Stimulated activated CD8-positive, alpha-beta memory T cell treated with anti-CD3 and anti-CD28 coated beads, Interleukin-15, amount 100 ng/mL, for 1 hour (primary cell): ENCODE measurements around the gene ADAMTSL1.

ENCODE experiments used
- DNase-seq: peaks from one replicate; pipeline ENCODE4 v3.0.0-alpha.2; 2020; ENCODE audit warnings: low read depth

The ADAMTSL1 gene

GRCh38 chr9:18606281-18606680, 132.3 kb downstream of the ADAMTSL1 start:
- DNase-seq: no peak

GRCh38 chr9:18606846-18607245, 132.9 kb downstream of the ADAMTSL1 start:
- DNase-seq: no peak

GRCh38 chr9:18608371-18608770, 134.4 kb downstream of the ADAMTSL1 start:
- no peak for DNase-seq

- DNase-seq: no peak
Observed at GRCh38 chr9:18610956-18611355, 137.0 kb downstream of the ADAMTSL1 start.

- DNase-seq: no peak
Observed at GRCh38 chr9:18611971-18612370, 138.0 kb downstream of the ADAMTSL1 start.

- no peak for DNase-seq
Observed at GRCh38 chr9:18614116-18614515, 140.2 kb downstream of the ADAMTSL1 start.

- DNase-seq: no peak
Observed at GRCh38 chr9:18614651-18615050, 140.7 kb downstream of the ADAMTSL1 start.

GRCh38 chr9:18616976-18617375, 143.0 kb downstream of the ADAMTSL1 start:
- DNase-seq: no peak

- no peak for DNase-seq
Observed at GRCh38 chr9:18617759-18618158, 143.8 kb downstream of the ADAMTSL1 start.

- no peak for DNase-seq
Observed at GRCh38 chr9:18618862-18619261, 144.9 kb downstream of the ADAMTSL1 start.

- no peak for DNase-seq
Observed at GRCh38 chr9:18622186-18622836, 148.4 kb downstream of the ADAMTSL1 start.

- no peak for DNase-seq
Observed at GRCh38 chr9:18623221-18624079, 149.5 kb downstream of the ADAMTSL1 start.

GRCh38 chr9:18626046-18626698, 152.2 kb downstream of the ADAMTSL1 start:
- DNase-seq: no peak

GRCh38 chr9:18629136-18629535, 155.2 kb downstream of the ADAMTSL1 start:
- no peak for DNase-seq

- no peak for DNase-seq
Observed at GRCh38 chr9:18632632-18633403, 158.9 kb downstream of the ADAMTSL1 start.

- no peak for DNase-seq
Observed at GRCh38 chr9:18636781-18637180, 162.8 kb downstream of the ADAMTSL1 start.

GRCh38 chr9:18638371-18639249, 164.7 kb downstream of the ADAMTSL1 start:
- DNase-seq: no peak

- DNase-seq: no peak
Observed at GRCh38 chr9:18639911-18640310, 166.0 kb downstream of the ADAMTSL1 start.

GRCh38 chr9:18658804-18659705, 185.1 kb downstream of the ADAMTSL1 start:
- DNase-seq: no peak

GRCh38 chr9:18660001-18660400, 186.0 kb downstream of the ADAMTSL1 start:
- no peak for DNase-seq
